Stimulated activated CD4-positive, alpha-beta T cell treated with anti-CD3 and anti-CD28 coated beads, Interleukin-15, amount 100 ng/mL, for 48 hours (primary cell): ENCODE data around the gene GABRG3.

Experiments
- DNase-seq, 2 donors: peaks; one replicate each; pipeline ENCODE4 v3.0.0-alpha.2; 2020; ENCODE audit warnings: low read depth in 2 of 2

Gene GABRG3

DNA sequence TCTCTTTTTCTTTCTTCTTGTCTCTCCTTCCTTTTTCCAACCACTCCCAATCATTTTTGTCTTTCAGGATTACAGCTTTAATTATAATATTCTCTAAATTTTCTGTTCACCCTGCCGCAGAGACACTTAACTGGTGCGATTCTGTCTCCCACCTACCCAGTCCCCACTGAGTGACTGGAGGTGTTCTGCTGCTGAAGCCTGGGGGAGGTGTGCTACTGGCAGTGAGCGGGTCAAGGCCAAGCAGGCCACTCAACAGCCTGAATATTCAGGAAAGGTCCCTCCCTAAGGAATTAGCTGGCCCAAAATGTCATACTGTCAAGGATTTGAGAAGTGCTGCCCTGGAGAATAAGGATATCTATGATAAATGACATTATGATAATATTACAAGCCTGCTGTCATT lies 126.5 kb downstream of the GABRG3 start:
- no peak for DNase-seq

DNA sequence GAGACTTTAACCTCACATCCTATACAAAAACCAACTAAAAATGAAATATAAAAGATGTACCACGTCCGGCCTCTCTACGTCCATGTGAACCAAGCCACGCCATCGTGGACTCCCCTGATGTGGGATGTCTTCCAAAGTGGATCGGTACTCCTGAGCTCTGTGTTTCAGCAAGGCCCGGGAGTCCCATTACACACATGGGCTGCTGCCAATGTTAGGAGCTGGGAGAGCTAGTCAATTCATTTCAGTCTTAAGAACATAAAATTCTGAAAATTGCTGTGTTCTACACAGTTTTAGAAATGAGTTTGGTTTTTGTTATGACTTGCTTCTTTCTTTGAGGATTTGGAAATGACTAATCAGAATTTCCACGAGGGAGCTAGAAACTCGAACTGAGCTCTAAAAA lies 131.0 kb downstream of the GABRG3 start:
- no peak for DNase-seq

- no peak for DNase-seq
These were observed 140.3 kb downstream of the GABRG3 start for GRCh38 chr15:27111323-27111722.

GRCh38 chr15:27114473-27114872 lies 143.5 kb downstream of the GABRG3 start:
- no peak for DNase-seq

GRCh38 chr15:27119695-27120266 lies 148.8 kb downstream of the GABRG3 start:
- no peak for DNase-seq

GRCh38 chr15:27121672-27122071 lies 150.7 kb downstream of the GABRG3 start:
- no peak for DNase-seq

GRCh38 chr15:27123291-27123690 lies 152.3 kb downstream of the GABRG3 start:
- no peak for DNase-seq

DNA sequence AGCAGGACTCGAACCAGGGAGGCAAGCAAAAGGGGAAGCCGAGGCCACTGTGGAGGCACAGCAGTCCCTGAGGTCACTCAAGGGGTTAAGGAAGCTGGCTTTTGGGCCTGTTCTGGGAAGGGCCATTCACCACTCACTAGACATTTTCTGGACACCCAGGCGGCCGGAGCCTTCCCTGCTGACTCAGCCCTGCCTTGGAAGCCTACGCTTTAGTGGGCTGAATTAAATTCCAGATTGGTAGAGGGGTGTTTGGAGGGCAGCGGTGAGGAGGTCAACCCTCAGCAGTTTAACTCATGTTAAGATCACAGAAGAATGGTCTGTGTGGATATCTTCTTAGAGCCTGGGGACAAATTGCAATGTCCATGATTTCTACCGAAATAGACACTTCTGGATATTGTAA lies 152.8 kb downstream of the GABRG3 start:
- no peak for DNase-seq

- DNase-seq, result no peak
These were observed 153.4 kb downstream of the GABRG3 start for GRCh38 chr15:27124287-27124871.

GRCh38 chr15:27125185-27125584 lies 154.2 kb downstream of the GABRG3 start:
- no peak for DNase-seq

GRCh38 chr15:27126449-27126848 lies 155.5 kb downstream of the GABRG3 start:
- no peak for DNase-seq

GRCh38 chr15:27127815-27128570 lies 157.0 kb downstream of the GABRG3 start:
- DNase-seq, result no peak

GRCh38 chr15:27133249-27133648 lies 162.3 kb downstream of the GABRG3 start:
- no peak for DNase-seq

- no peak for DNase-seq
These were observed 163.5 kb downstream of the GABRG3 start for GRCh38 chr15:27134481-27134880.

GRCh38 chr15:27135151-27135550 lies 164.2 kb downstream of the GABRG3 start:
- DNase-seq, result no peak

DNA sequence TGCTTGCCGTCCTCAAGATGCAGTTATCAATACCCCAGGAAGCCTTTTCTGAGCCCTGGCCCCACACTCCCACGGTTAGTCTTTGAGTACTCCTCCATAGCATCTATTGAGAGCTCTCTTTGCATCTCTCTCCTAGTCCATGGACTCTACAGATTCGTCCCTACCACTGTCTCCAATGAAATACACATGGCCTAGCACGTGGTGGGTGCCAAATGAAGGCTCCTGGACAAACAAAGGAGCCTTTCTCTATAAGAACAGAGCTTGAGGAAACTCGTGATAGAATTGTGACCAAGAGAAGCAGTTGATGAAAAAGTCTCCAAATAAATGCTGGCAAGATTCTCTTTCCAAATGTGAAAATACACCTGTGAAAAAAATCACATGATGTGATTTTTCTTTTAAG lies 166.1 kb downstream of the GABRG3 start:
- DNase-seq, result no peak

- DNase-seq, result no peak
These were observed 194.6 kb downstream of the GABRG3 start for GRCh38 chr15:27165590-27165989.

DNA sequence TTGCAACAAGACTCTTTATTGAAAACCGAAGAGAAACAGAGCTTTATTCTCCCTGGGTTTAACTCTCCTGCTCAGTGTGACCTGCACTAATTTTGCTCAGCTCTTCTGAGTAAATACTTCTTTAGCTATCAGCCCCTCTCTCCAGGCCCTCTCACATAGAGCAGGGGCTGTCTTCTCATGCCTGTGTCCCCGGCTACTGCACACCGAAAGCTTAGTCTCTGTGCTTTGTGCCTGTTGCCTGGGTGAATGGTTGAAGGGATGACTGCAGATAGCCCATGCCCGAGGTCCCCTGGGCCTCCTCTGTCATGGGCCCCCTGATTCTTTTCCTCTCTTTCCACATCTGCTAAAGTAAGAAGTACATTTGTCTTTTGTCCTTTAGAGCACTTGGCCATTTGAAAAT lies 195.9 kb downstream of the GABRG3 start:
- no peak for DNase-seq

DNA sequence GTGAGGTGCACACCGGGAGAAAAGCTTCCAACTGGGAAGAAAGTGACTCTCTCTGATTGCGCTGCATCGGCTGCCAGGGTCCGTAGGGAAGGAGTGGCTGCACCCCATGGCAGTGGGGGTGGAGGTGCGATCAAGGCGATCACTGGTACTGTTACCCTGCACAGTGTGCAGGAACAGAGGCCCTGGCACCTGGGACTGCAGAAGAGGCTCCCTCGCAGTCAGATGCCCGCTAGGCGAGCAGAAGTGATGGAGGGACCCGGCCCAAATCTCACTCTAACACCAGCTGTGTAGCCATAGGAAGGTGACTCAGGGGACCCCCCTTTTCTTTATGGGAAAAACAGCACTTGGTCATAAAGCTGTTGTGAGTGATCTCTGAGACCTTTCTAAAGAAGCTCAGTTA lies 196.8 kb downstream of the GABRG3 start:
- DNase-seq, result no peak

- no peak for DNase-seq
These were observed 199.9 kb downstream of the GABRG3 start for GRCh38 chr15:27170851-27171250.

DNA sequence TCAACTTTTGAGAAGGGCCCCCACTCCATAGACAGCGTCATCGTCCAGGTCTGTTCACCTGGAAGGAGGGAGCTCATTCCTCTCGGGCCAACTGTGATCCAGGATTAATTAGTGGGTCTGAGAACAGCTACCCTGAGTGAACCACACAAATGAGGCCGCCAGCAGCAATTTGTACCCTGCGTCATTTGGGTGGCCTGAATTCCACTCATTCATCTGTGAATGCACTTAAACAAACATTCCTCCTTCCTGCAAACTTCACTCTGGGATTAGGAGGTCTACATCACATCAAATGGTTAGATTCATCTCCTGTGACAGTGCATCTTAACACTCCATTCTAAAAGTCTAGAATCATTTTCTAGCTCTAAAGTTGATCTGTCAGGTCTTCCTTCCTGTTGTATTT lies 201.8 kb downstream of the GABRG3 start:
- DNase-seq, result no peak

GRCh38 chr15:27175472-27176153 lies 204.6 kb downstream of the GABRG3 start:
- DNase-seq, result no peak
